GM19023 (cell line): ENCODE data around the gene LSM5.

Experiments used
- ATAC-seq: cut with Tn5 transposase; IDR thresholded peaks from one replicate; pipeline ENCODE4 v1.9.1; 2021; ENCODE audit warnings: mild to moderate bottlenecking, moderate library complexity; ENCODE audit not compliant: unreplicated experiment

The LSM5 gene

GRCh38 chr7:32462977-32463376, 27.2 kb downstream of the LSM5 start:
- ATAC-seq: no peak

DNA sequence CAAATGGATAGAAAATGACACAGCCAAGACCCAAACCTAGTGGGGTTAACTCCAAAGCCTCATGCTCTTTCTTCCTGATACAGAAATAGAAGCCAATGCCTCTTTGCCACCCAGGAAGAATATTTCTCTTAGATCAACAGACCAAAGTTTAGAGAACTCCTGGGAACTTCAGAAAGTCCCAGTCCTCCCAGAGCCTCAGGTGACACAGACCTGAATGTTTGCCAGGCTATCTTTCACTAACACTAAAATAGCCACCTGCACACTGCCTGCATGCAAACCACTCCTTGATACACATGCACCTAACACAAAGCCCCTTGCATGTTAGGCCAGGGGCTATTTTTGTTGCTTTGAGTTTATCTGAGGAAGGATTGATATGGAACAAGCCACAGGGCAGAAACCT, 27.7 kb downstream of the LSM5 start:
- ATAC-seq: no peak

DNA sequence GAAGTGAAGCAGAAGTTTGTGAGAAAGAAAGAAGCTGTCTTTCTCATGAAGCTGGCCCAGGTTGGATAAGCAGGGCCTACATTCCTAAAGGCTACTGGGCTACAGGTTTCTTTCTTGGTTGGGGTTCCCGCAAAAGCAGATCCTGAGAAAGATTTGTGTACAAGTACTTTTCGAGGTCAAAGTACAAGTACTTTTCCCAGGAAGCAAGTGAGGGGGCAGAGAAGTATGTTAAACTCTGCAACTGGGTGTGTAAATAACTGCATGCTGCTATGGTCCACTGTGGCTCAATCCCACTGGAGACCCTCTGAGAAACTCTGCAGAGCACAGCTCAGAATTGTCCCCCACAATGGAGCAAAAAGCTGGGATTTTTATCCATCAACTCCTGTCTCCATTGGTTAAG, 28.7 kb downstream of the LSM5 start:
- no peak for ATAC-seq

DNA sequence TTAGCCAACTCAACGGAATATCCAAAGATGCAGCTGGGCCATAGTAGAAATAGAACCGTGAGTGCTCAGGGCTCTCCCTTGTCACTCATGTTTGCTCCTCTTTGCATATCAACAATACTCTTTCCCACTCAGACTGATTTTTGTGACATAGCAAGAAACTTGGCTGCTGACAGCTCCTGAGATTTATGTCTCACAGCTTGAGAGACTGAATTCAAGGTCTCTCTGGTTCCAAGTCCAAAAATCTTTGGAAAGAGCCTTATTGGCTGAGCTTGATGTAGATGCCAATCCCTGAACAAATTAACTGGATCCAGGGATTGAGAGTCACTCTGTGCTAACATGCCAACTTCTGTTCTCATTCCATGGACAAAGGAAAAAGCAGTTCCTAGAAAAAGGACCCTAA, 30.4 kb downstream of the LSM5 start:
- ATAC-seq: no peak

GRCh38 chr7:32458025-32458424, 32.2 kb downstream of the LSM5 start:
- no peak for ATAC-seq

DNA sequence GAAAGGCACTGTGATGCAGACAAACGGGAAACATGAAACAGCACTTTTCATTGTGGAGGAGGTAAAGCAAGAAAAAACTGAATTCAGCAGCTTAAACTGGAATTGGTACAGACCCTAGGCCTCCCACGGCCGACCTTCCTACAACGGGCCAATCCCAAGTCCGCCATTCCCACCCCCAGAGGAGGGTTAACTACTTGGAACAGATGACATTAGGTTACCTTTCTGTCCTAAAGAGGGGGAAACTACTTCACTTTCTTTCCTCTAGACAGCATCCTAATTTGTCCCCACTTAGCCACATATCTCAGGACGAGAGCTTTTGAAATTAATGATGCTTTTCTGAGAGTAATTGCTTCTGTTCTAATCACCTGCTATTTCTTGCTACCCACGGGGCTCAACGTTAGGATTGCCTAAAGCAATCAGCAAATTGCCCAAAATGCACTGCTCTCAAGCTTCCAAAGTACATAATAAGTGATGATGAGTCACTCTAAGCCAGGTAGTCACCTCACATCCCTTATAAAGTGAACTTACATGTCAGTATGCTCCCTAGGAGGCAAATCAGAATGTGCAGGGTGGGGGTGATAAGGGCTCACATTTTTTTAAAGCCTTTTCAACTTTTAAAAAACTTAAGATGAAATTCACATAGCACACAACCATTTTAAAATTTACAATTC, 36.7 kb downstream of the LSM5 start:
- ATAC-seq: no peak

DNA sequence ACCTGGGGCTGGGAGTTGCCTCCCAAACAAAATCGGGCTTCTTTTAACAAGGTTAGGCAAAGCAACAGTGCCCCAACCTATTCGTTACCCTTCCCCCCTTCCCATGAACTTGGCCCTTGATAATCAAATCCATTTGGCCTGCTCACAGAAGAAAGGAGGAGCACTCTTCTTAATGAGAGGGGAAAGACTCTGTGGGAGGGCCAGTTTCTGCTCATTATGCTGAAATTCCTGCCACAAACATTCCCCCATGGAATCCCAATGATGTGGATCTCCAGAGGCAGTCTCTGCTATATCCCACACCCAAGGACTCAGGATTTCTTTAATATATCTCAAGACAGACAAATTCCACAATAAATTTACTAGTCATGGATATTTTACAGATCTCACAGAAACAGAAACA, 43.0 kb downstream of the LSM5 start:
- ATAC-seq: no peak

GRCh38 chr7:32436146-32436928, 53.8 kb downstream of the LSM5 start:
- ATAC-seq: no peak
